Sigmoid colon (tissue), 7 donors: Measurements from ENCODE around the gene TCF7L1. TPM values are rescaled to one million over a fixed set of nuclear protein-coding genes. Genes with fewer than 3 reads are reported as not detected.
"Not testable (repeated sequence)": the region's sequence is repeated elsewhere in the genome, so short reads cannot be mapped to it uniquely, and the experiment has no call there.

Experiments used
- DNase-seq: peaks from one replicate; pipeline ENCODE4 v3.0.0-alpha.2; 2019
- H3K27ac ChIP-seq, 4 donors: fragments of 200-600 bp; sonication (generic); one replicate each; pipeline ENCODE4 v1.5.1; 2016 to 2019; ENCODE audit warnings: mild to moderate bottlenecking in 1 of 4
- H3K27me3 ChIP-seq, 3 donors: fragments of 200-600 bp; sonication (generic); one replicate each; pipeline ENCODE4 v1.5.1; 2019; ENCODE audit warnings: mild to moderate bottlenecking in 1 of 3
- H3K36me3 ChIP-seq, 4 donors: fragments of 200-600 bp; sonication (generic); one replicate each; pipeline ENCODE4 v1.5.1; 2016 to 2019
- H3K4me1 ChIP-seq, 4 donors: fragments of 200-600 bp; sonication (generic); one replicate each; pipeline ENCODE4 v1.5.1; 2017 to 2019
- H3K4me3 ChIP-seq, 4 donors: fragments of 200-600 bp; sonication (generic); one replicate each; pipeline ENCODE4 v1.5.1; 2017 to 2019; ENCODE audit warnings: mild to moderate bottlenecking in 2 of 4, moderate library complexity in 1 of 4
- H3K9me3 ChIP-seq, 4 donors: fragments of 200-600 bp in 3 of 4; sonication (generic) in 3 of 4; one replicate each; pipeline versions ENCODE4 v1.5.1 to v1.6.1; 2013 to 2019
- CTCF ChIP-seq, 4 experiments: fragments of 450-650 bp in 3 of 4; fragments of 200-600 bp in 1 of 4; IDR thresholded peaks; one replicate each; pipeline ENCODE4 v1.5.1; 2016 to 2019; ENCODE audit warnings: antibody characterized with exemption in 4 of 4, mild to moderate bottlenecking in 3 of 4, moderate library complexity in 2 of 4
- EP300 ChIP-seq, 4 donors: sonication (generic); formaldehyde crosslinking; IDR thresholded peaks; one replicate each; pipeline ENCODE4 v1.6.1; 2017; ENCODE audit warnings: antibody characterized with exemption in 4 of 4
- POLR2A ChIP-seq, 2 donors: fragments of 450-650 bp; IDR thresholded peaks; one replicate each; pipeline ENCODE4 v1.6.1; 2016; ENCODE audit warnings: antibody characterized with exemption in 2 of 2, mild to moderate bottlenecking in 2 of 2, moderate library complexity in 2 of 2
- POLR2AphosphoS5 ChIP-seq, 4 donors: sonication (generic); formaldehyde crosslinking; IDR thresholded peaks; one replicate each; pipeline ENCODE4 v1.6.1; 2017; ENCODE audit warnings: antibody characterized with exemption in 4 of 4
- WGBS, 2 donors: extraction: QIAGEN DNeasy Blood & Tissue Kit; methylation state at CpG; one replicate each; pipeline ENCODE4 v1.1.7; 2013; 5-methylcytosine and 5-hydroxymethylcytosine counted together
- intact Hi-C: fragments of 100-400 bp; cut with DNase I; formaldehyde crosslinking; loops from one replicate; pipeline ENCODE4 v1.15.1; 2023
- polyA plus RNA-seq, 3 donors: library from polyadenylated mRNA; stranded (reverse); fragments of 200-250 nt; gene quantifications; one replicate each; pipeline ENCODE4 v1.2.3, GENCODE V29; 2013
- total RNA-seq, 4 donors: library from RNA; depleted of rRNA; stranded (reverse); fragments of >200 nt; gene quantifications; one replicate each; pipeline ENCODE4 v1.1.0, GENCODE V29; 2016
- donor health status: healthy with polysubstance abuse.
- donor health status: Bipolar disorder and iron deficiency.
- donor health status: healthy.

TCF7L1 gene
- total and polyA plus RNA-seq, 7 donors: 1.2 to 15.2 (median 4.0) TPM

- DNase-seq: no peak
- no peak overlapping the region for H3K4me3 ChIP-seq
Observed at GRCh38 chr2:85194780-85195480, 61.7 kb downstream of the TCF7L1 start.

GRCh38 chr2:85195956-85196355 is 62.8 kb downstream of the TCF7L1 start:
- Histone ChIP-seq H3K4me3 (no peak overlapping the region), H3K4me1 (peaks cover 0 to 8% (median 2%) of the 10 kb centered on the region in 4 donors), H3K36me3 (no peaks in the 10 kb centered on the region), H3K27me3 (no peaks in the 10 kb centered on the region), H3K9me3 (no peaks in the 10 kb centered on the region), H3K27ac (no peak overlapping the region)
- 69 to 80% methylated on average over 5 of the region's 5 CpGs for WGBS, 2 donors
- TF ChIP-seq POLR2A (IDR thresholded peaks at IDR 0.05) (no peak), EP300 (IDR thresholded peaks at IDR 0.05) (no peak), POLR2AphosphoS5 (IDR thresholded peaks at IDR 0.05) (no peak)
- intact Hi-C loops: no loop called here
- no peak for DNase-seq

More at GRCh38 chr2:85194780-85195480, 61.7 kb downstream of the TCF7L1 start:
- intact Hi-C loops: no loop called here
- H3K27ac ChIP-seq: no peak overlapping the region
- no peak for TF ChIP-seq POLR2A (IDR thresholded peaks at IDR 0.05)
- no peak for TF ChIP-seq EP300 (IDR thresholded peaks at IDR 0.05)
- no peak for TF ChIP-seq POLR2AphosphoS5 (IDR thresholded peaks at IDR 0.05)
- no peak for TF ChIP-seq CTCF (IDR thresholded peaks at IDR 0.05)
- no peaks in the 10 kb centered on the region for H3K36me3 ChIP-seq
- peaks cover 0 to 8% (median 2%) of the 10 kb centered on the region in 4 donors for H3K4me1 ChIP-seq
- no peaks in the 10 kb centered on the region for H3K9me3 ChIP-seq
- H3K27me3 ChIP-seq: no peaks in the 10 kb centered on the region
- WGBS, 2 donors: 71 to 83% methylated on average over 8 of the region's 8 CpGs

- Histone ChIP-seq H3K27me3 (no peaks in the 10 kb centered on the region), H3K27ac (no peak overlapping the region), H3K4me3 (no peak overlapping the region), H3K36me3 (no peaks in the 10 kb centered on the region), H3K9me3 (no peaks in the 10 kb centered on the region), H3K4me1 (peaks cover 0 to 8% (median 2%) of the 10 kb centered on the region in 4 donors)
- DNase-seq: no peak
- intact Hi-C loops: no loop called here
- TF ChIP-seq CTCF (IDR thresholded peaks at IDR 0.05) (no peak), POLR2A (IDR thresholded peaks at IDR 0.05) (no peak), EP300 (IDR thresholded peaks at IDR 0.05) (no peak), POLR2AphosphoS5 (IDR thresholded peaks at IDR 0.05) (no peak)
- 84 to 85% methylated on average over 3 of the region's 3 CpGs for WGBS, 2 donors
Observed at GRCh38 chr2:85199698-85200097, 66.5 kb downstream of the TCF7L1 start.

GRCh38 chr2:85209887-85210286 is 76.7 kb downstream of the TCF7L1 start:
- Histone ChIP-seq H3K27ac (no peak overlapping the region), H3K9me3 (no peaks in the 10 kb centered on the region), H3K4me3 (no peak overlapping the region), H3K36me3 (no peaks in the 10 kb centered on the region), H3K4me1 (peaks cover 0 to 24% (median 12%) of the 10 kb centered on the region in 4 donors), H3K27me3 (no peaks in the 10 kb centered on the region)
- TF ChIP-seq POLR2AphosphoS5 (IDR thresholded peaks at IDR 0.05) (no peak), POLR2A (IDR thresholded peaks at IDR 0.05) (no peak), EP300 (IDR thresholded peaks at IDR 0.05) (no peak), CTCF (IDR thresholded peaks at IDR 0.05) (no peak)
- no peak for DNase-seq
- WGBS, 2 donors: 93% methylated on average over 1 of the region's 1 CpG
- intact Hi-C loops: no loop called here

- WGBS, 2 donors: 71 to 82% methylated on average over 7 of the region's 7 CpGs
- DNase-seq: no peak
- no peak for TF ChIP-seq CTCF (IDR thresholded peaks at IDR 0.05)
- TF ChIP-seq POLR2A (IDR thresholded peaks at IDR 0.05): no peak
- TF ChIP-seq POLR2AphosphoS5 (IDR thresholded peaks at IDR 0.05): no peak
- TF ChIP-seq EP300 (IDR thresholded peaks at IDR 0.05): no peak
- Histone ChIP-seq H3K36me3 (no peaks in the 10 kb centered on the region), H3K27ac (no peak overlapping the region), H3K27me3 (no peaks in the 10 kb centered on the region), H3K9me3 (no peaks in the 10 kb centered on the region), H3K4me3 (no peak overlapping the region), H3K4me1 (peaks cover 0 to 31% (median 18%) of the 10 kb centered on the region in 4 donors)
- intact Hi-C loops: no loop called here
Observed at GRCh38 chr2:85210511-85210910, 77.3 kb downstream of the TCF7L1 start.

- DNase-seq: not testable (repeated sequence)
Observed at GRCh38 chr2:85211606-85212005, 78.4 kb downstream of the TCF7L1 start.

More at GRCh38 chr2:85211606-85212005, 78.4 kb downstream of the TCF7L1 start:
- H3K27me3 ChIP-seq, H3K4me3 ChIP-seq, H3K9me3 ChIP-seq, H3K27ac ChIP-seq, H3K36me3 ChIP-seq, intact Hi-C loops: not testable (repeated sequence)
- 94% methylated on average over 9 of the region's 9 CpGs for WGBS, 2 donors
- peaks cover 0 to 42% (median 28%) of the 10 kb centered on the region in 4 donors for H3K4me1 ChIP-seq
